Panc1 (cell line): ENCODE measurements around the gene AQP7. TPM values are rescaled to one million over a fixed set of nuclear protein-coding genes. Genes with fewer than 3 reads are reported as not detected.

ENCODE experiments used
- ATAC-seq: fragments of 200-7000 bp; cut with Tn5 transposase; 2 replicates; pipeline ENCODE4 v1.9.1; 2020; ENCODE audit warnings: mild to moderate bottlenecking, moderate library complexity
- BruUV-seq: library from RNA; stranded (reverse); fragments of 400-500 nt; replicated peaks from 2 replicates; lab custom pipeline; 2021; lab: Mats Ljungman, UMichigan
- CTCF ChIA-PET: fragments of 300-600 bp; sonication (Branson Sonifier 250); formaldehyde crosslinking; loops from one replicate; lab custom pipeline; 2022; ENCODE audit warnings: antibody characterized with exemption; lab: Charles Lee
- POLR2A ChIA-PET: fragments of 300-600 bp; sonication (Branson Sonifier 250); formaldehyde crosslinking; loops from one replicate; lab custom pipeline; 2022; ENCODE audit warnings: antibody characterized with exemption; lab: Charles Lee
- DNase-seq: peaks from one replicate; pipeline ENCODE4 v3.0.0-alpha.2; 2010; ENCODE audit warnings: low read depth, low spot score
- H3K27ac ChIP-seq: 2 replicates; pipeline ENCODE4 v1.5.1; 2011; ENCODE audit warnings: mild to moderate bottlenecking, low read length, inconsistent platforms
- H3K27me3 ChIP-seq: fragments of 200-500 bp; sonication (Bioruptor generic); 2 replicates; pipeline ENCODE4 v1.6.0; 2014; ENCODE audit warnings: low read length, inconsistent platforms; ENCODE audit not compliant: control insufficient read depth, insufficient read depth
- H3K36me3 ChIP-seq: fragments of 200-500 bp; sonication (Bioruptor generic); 2 replicates; pipeline ENCODE4 v1.5.1; 2014; ENCODE audit warnings: inconsistent platforms, mild to moderate bottlenecking, low read length, moderate library complexity; ENCODE audit not compliant: control insufficient read depth, insufficient read depth
- H3K4me1 ChIP-seq: 2 replicates; pipeline ENCODE4 v1.5.1; 2011; ENCODE audit warnings: inconsistent platforms, mild to moderate bottlenecking, low read length, moderate library complexity; ENCODE audit not compliant: control insufficient read depth, insufficient read depth
- H3K4me3 ChIP-seq, 2 experiments: 2 replicates each; pipeline ENCODE4 v1.5.1; 2011 to 2012; ENCODE audit warnings: low read depth in 2 of 2, low read length in 2 of 2, mild to moderate bottlenecking in 2 of 2, inconsistent platforms in 1 of 2, moderate library complexity in 1 of 2
- H3K9me3 ChIP-seq: fragments of 200-500 bp; sonication (Bioruptor generic); 2 replicates; pipeline ENCODE4 v1.5.1; 2014; ENCODE audit warnings: low read depth, mild to moderate bottlenecking, inconsistent platforms, low read length, moderate library complexity; ENCODE audit not compliant: control insufficient read depth, insufficient read depth
- SIN3A ChIP-seq: IDR thresholded peaks from 2 replicates; pipeline ENCODE4 v1.6.1; 2012; ENCODE audit warnings: low read depth, mild to moderate bottlenecking, low read length, moderate library complexity, borderline replicate concordance; ENCODE audit not compliant: insufficient read depth
- TCF7L2 ChIP-seq: IDR thresholded peaks from 2 replicates; pipeline ENCODE4 v1.6.1; 2011; ENCODE audit warnings: mild to moderate bottlenecking, low read depth, low read length, inconsistent platforms
- in situ Hi-C: cut with HindIII; loops from 2 replicates; pipeline ENCODE4 v1.10.0; 2016; ENCODE audit warnings: low sequenced_read_pairs, low pct_unique_long_range_greater_than_20kb
- intact Hi-C: fragments of 100-400 bp; cut with micrococcal nuclease; formaldehyde crosslinking; loops from one replicate; pipeline ENCODE4 v1.10.0; 2022; ENCODE audit not compliant: unreplicated experiment
- total RNA-seq: library from RNA; stranded (reverse); gene quantifications from one replicate; pipeline ENCODE4 v1.2.1, GENCODE V29; 2021; ENCODE audit not compliant: unreplicated experiment
- TF ChIP-seq, protein P1 (sequence below): fragments of 450-650 bp; IDR thresholded peaks from 2 replicates; pipeline ENCODE4 v1.5.1; 2017; ENCODE audit warnings: mild to moderate bottlenecking
- TF ChIP-seq, protein P2 (sequence below), 2 experiments: IDR thresholded peaks; 2 replicates each; pipeline ENCODE4 v1.6.1; 2011 to 2012; ENCODE audit warnings: low read depth in 2 of 2, control low read depth in 1 of 2, low read length in 1 of 2, mild to moderate bottlenecking in 1 of 2, moderate library complexity in 1 of 2; ENCODE audit not compliant: insufficient read depth in 1 of 2

AQP7 gene
- total RNA-seq, 1 experiment from 2014 or later = 0.26 TPM

DNA sequence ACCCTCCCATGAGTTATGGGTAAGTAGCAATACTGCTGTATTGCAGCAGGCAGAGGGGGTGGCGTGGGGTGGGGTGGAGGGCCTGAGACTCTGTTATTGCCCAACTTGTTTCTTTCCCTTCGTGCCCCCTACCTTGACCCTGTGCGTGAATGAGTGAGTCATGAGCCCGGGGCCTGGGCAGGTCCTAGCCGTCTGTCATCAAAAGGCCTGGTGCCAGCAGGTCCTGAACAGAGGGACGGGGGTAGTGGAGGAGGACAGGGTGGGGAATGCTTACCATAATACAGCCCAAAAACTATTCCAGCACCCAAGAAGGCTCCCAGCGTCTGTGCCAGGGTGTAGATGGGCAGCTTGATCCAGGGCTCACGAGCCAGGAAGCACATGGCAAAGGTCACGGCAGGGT, 40.7 kb upstream of the AQP7 start:
- TF ChIP-seq SIN3A = no peak
- TF ChIP-seq TCF7L2 = no peak
- TF ChIP-seq, protein P1, sequence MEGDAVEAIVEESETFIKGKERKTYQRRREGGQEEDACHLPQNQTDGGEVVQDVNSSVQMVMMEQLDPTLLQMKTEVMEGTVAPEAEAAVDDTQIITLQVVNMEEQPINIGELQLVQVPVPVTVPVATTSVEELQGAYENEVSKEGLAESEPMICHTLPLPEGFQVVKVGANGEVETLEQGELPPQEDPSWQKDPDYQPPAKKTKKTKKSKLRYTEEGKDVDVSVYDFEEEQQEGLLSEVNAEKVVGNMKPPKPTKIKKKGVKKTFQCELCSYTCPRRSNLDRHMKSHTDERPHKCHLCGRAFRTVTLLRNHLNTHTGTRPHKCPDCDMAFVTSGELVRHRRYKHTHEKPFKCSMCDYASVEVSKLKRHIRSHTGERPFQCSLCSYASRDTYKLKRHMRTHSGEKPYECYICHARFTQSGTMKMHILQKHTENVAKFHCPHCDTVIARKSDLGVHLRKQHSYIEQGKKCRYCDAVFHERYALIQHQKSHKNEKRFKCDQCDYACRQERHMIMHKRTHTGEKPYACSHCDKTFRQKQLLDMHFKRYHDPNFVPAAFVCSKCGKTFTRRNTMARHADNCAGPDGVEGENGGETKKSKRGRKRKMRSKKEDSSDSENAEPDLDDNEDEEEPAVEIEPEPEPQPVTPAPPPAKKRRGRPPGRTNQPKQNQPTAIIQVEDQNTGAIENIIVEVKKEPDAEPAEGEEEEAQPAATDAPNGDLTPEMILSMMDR = no peak
- TF ChIP-seq, protein P2, sequence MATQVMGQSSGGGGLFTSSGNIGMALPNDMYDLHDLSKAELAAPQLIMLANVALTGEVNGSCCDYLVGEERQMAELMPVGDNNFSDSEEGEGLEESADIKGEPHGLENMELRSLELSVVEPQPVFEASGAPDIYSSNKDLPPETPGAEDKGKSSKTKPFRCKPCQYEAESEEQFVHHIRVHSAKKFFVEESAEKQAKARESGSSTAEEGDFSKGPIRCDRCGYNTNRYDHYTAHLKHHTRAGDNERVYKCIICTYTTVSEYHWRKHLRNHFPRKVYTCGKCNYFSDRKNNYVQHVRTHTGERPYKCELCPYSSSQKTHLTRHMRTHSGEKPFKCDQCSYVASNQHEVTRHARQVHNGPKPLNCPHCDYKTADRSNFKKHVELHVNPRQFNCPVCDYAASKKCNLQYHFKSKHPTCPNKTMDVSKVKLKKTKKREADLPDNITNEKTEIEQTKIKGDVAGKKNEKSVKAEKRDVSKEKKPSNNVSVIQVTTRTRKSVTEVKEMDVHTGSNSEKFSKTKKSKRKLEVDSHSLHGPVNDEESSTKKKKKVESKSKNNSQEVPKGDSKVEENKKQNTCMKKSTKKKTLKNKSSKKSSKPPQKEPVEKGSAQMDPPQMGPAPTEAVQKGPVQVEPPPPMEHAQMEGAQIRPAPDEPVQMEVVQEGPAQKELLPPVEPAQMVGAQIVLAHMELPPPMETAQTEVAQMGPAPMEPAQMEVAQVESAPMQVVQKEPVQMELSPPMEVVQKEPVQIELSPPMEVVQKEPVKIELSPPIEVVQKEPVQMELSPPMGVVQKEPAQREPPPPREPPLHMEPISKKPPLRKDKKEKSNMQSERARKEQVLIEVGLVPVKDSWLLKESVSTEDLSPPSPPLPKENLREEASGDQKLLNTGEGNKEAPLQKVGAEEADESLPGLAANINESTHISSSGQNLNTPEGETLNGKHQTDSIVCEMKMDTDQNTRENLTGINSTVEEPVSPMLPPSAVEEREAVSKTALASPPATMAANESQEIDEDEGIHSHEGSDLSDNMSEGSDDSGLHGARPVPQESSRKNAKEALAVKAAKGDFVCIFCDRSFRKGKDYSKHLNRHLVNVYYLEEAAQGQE (IDR thresholded peaks at IDR 0.05; ENCODE audit: insufficient read depth in 1 of 2, low read depth in 2 of 2, low read length in 1 of 2) = no peak
- intact Hi-C loops = no loop called here
- BruUV-seq = no TSS peak
- no peak for DNase-seq
- no peak overlapping the region for H3K27ac ChIP-seq
- ChIA-PET CTCF (no interaction called here), POLR2A (no interaction called here)
- H3K4me1 ChIP-seq = peaks cover 7% of the 10 kb centered on the region; the same call in 1 of the 2 replicates
- no peaks in the 10 kb centered on the region for H3K36me3 ChIP-seq
- no peaks in the 10 kb centered on the region for H3K9me3 ChIP-seq
- peaks cover 3% of the 10 kb centered on the region for H3K27me3 ChIP-seq
- ATAC-seq = no peak
- no peak overlapping the region for H3K4me3 ChIP-seq
- in situ Hi-C loops = no loop called here

DNA sequence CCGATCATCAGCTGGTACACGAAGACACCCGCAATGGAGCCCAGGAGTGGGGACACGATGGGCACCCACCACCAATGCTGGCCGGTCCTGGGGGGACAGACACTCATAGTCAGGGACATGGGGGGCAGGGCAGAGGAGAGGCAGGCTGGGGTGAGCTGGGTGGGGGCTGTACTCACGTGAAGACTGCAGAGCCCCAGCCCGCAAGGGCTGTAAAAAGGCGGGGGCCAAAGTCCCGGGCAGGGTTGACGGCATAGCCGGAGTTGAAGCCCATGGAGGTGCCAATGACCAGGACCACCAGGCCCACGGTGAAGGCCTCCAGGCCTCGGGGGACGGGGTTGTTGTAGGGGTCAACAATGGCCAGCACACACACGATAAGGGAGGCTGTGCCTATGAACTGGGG, 39.8 kb upstream of the AQP7 start:
- no peaks in the 10 kb centered on the region for H3K36me3 ChIP-seq
- no peaks in the 10 kb centered on the region for H3K9me3 ChIP-seq
- no peaks in the 10 kb centered on the region for H3K27me3 ChIP-seq
- TF ChIP-seq, protein P1 = no peak
- TF ChIP-seq, protein P2 (IDR thresholded peaks at IDR 0.05; ENCODE audit: insufficient read depth in 1 of 2, low read depth in 2 of 2, low read length in 1 of 2) = no peak
- TF ChIP-seq TCF7L2 = no peak
- H3K4me1 ChIP-seq = peaks cover 6% of the 10 kb centered on the region; the same call in 1 of the 2 replicates
- H3K27ac ChIP-seq = no peak overlapping the region
- CTCF ChIA-PET = no interaction called here
- BruUV-seq = no TSS peak
- in situ Hi-C loops = no loop called here
- no peak for ATAC-seq
- intact Hi-C loops = no loop called here
- no peak for DNase-seq
- no peak overlapping the region for H3K4me3 ChIP-seq
- POLR2A ChIA-PET = no interaction called here
